ENCODE results near the gene NXPH3.

- TF ChIP-seq CTCF (IDR thresholded peaks at IDR 0.05; ENCODE audit: poor library complexity) (no peak), EZH2 (IDR thresholded peaks at IDR 0.05; ENCODE audit: borderline replicate concordance) (no peak), EZH2phosphoT487 (IDR thresholded peaks at IDR 0.05; ENCODE audit: low read depth, severe bottlenecking, unreplicated experiment) (no peak)
These were observed 9.7 kb upstream of the NXPH3 start for GRCh38 chr17:49565948-49566491.
